H9 (cell line): ENCODE results near the gene PCDH9. TPM values are rescaled to one million over a fixed set of nuclear protein-coding genes. Genes with fewer than 3 reads are reported as not detected.

Source experiments
- DNase-seq: peaks from one replicate; pipeline ENCODE4 v3.0.0-alpha.2; 2017
- H2AFZ ChIP-seq: one replicate; pipeline ENCODE4 v1.6.1; 2013; ENCODE audit warnings: mild to moderate bottlenecking, low read length, control low read depth, moderate library complexity
- H2AK5ac ChIP-seq: 2 replicates; pipeline ENCODE4 v1.6.1; 2013; ENCODE audit warnings: low read length, control low read depth, mixed read lengths; ENCODE audit not compliant: insufficient read length
- H2BK120ac ChIP-seq: one replicate; pipeline ENCODE4 v1.6.1; 2013; ENCODE audit warnings: low read depth, mild to moderate bottlenecking, low read length, control low read depth, inconsistent platforms; ENCODE audit not compliant: poor library complexity, severe bottlenecking
- H2BK12ac ChIP-seq: 2 replicates; pipeline ENCODE4 v1.6.1; 2013; ENCODE audit warnings: low read length, control low read depth, mixed read lengths, low read depth; ENCODE audit not compliant: insufficient read length
- H2BK15ac ChIP-seq: 2 replicates; pipeline ENCODE4 v1.6.1; 2013; ENCODE audit warnings: low read depth, low read length, control low read depth
- H2BK20ac ChIP-seq: one replicate; pipeline ENCODE4 v1.6.1; 2013; ENCODE audit warnings: low read depth, mild to moderate bottlenecking, low read length, control low read depth, inconsistent platforms; ENCODE audit not compliant: poor library complexity, severe bottlenecking
- H2BK5ac ChIP-seq: 2 replicates; pipeline ENCODE4 v1.6.1; 2013; ENCODE audit warnings: low read length, control low read depth, mixed read lengths; ENCODE audit not compliant: insufficient read length
- H3K14ac ChIP-seq: 2 replicates; pipeline ENCODE4 v1.6.1; 2013; ENCODE audit warnings: low read length, control low read depth; ENCODE audit not compliant: insufficient read depth
- H3K18ac ChIP-seq: 2 replicates; pipeline ENCODE4 v1.6.1; 2013; ENCODE audit warnings: low read depth, mild to moderate bottlenecking, mixed read lengths, low read length, control low read depth; ENCODE audit not compliant: insufficient read length
- H3K23ac ChIP-seq: 2 replicates; pipeline ENCODE4 v1.6.1; 2013; ENCODE audit warnings: low read length, control low read depth, mixed read lengths, low read depth; ENCODE audit not compliant: insufficient read length
- H3K23me2 ChIP-seq: 2 replicates; pipeline ENCODE4 v1.6.1; 2013; ENCODE audit warnings: low read depth, mild to moderate bottlenecking, mixed read lengths, low read length, control low read depth; ENCODE audit not compliant: insufficient read length, poor library complexity, severe bottlenecking
- H3K27ac ChIP-seq: 2 replicates; pipeline ENCODE4 v1.5.1; 2013; ENCODE audit warnings: low read length, control low read depth, mixed read lengths, low read depth; ENCODE audit not compliant: insufficient read length
- H3K27me3 ChIP-seq: 2 replicates; pipeline ENCODE4 v1.6.1; 2013; ENCODE audit warnings: low read length, control low read depth, inconsistent platforms; ENCODE audit not compliant: insufficient read depth
- H3K4ac ChIP-seq: 2 replicates; pipeline ENCODE4 v1.6.1; 2013; ENCODE audit warnings: low read depth, mild to moderate bottlenecking, control low read depth, inconsistent platforms, low read length, moderate library complexity
- H3K4me1 ChIP-seq: 2 replicates; pipeline ENCODE4 v1.6.1; 2013; ENCODE audit warnings: low read length, control low read depth, inconsistent platforms; ENCODE audit not compliant: insufficient read depth
- H3K4me2 ChIP-seq: 2 replicates; pipeline ENCODE4 v1.6.1; 2013; ENCODE audit warnings: low read length, control low read depth, mixed read lengths; ENCODE audit not compliant: insufficient read length, insufficient read depth
- H3K56ac ChIP-seq: 2 replicates; pipeline ENCODE4 v1.6.1; 2013; ENCODE audit warnings: low read depth, mild to moderate bottlenecking, mixed read lengths, low read length, control low read depth; ENCODE audit not compliant: insufficient read length
- H3K79me1 ChIP-seq: 2 replicates; pipeline ENCODE4 v1.6.1; 2013; ENCODE audit warnings: low read depth, mild to moderate bottlenecking, moderate library complexity, low read length, control low read depth, inconsistent platforms; ENCODE audit not compliant: insufficient read depth, poor library complexity, severe bottlenecking
- H3K79me2 ChIP-seq: 2 replicates; pipeline ENCODE4 v1.6.1; 2013; ENCODE audit warnings: low read length, control low read depth, inconsistent platforms; ENCODE audit not compliant: insufficient read depth
- H3K9ac ChIP-seq: 2 replicates; pipeline ENCODE4 v1.6.1; 2013; ENCODE audit warnings: low read length, control low read depth, mixed read lengths; ENCODE audit not compliant: insufficient read length; ENCODE audit errors: extremely low read depth
- H3K9me3 ChIP-seq: one replicate; pipeline ENCODE4 v1.6.1; 2013; ENCODE audit warnings: low read depth, low read length, inconsistent platforms; ENCODE audit not compliant: control insufficient read depth
- H3T11ph ChIP-seq: one replicate; pipeline ENCODE4 v1.6.1; 2013; ENCODE audit warnings: mild to moderate bottlenecking, low read length, control low read depth, inconsistent platforms
- H4K20me1 ChIP-seq: one replicate; pipeline ENCODE4 v1.6.1; 2013; ENCODE audit not compliant: control insufficient read depth, insufficient read length, insufficient read depth
- H4K5ac ChIP-seq: 2 replicates; pipeline ENCODE4 v1.6.1; 2013; ENCODE audit warnings: low read depth, mild to moderate bottlenecking, mixed read lengths, low read length, control low read depth; ENCODE audit not compliant: insufficient read length
- H4K8ac ChIP-seq: replicated peaks from 2 replicates; pipeline ENCODE4 v1.6.1; 2013; ENCODE audit warnings: low read length, control low read depth, mixed read lengths, low read depth; ENCODE audit not compliant: insufficient read length
- H4K91ac ChIP-seq: 2 replicates; pipeline ENCODE4 v1.6.1; 2013; ENCODE audit warnings: low read depth, mild to moderate bottlenecking, moderate library complexity, mixed read lengths, low read length, control low read depth; ENCODE audit not compliant: insufficient read length
- H3K27ac Mint-ChIP-seq, 3 experiments: 2 replicates in 2 of 3; 3 replicates in 1 of 3; pipeline ENCODE4 v1.8.0; 2020 to 2021; ENCODE audit warnings: mixed read lengths in 3 of 3, mild to moderate bottlenecking in 1 of 3, moderate library complexity in 1 of 3
- H3K27me3 Mint-ChIP-seq: 2 replicates; pipeline ENCODE4 v1.8.0; 2021; ENCODE audit warnings: low read depth, mild to moderate bottlenecking, moderate library complexity, mixed read lengths
- H3K36me3 Mint-ChIP-seq, 3 experiments: 2 replicates in 2 of 3; 3 replicates in 1 of 3; pipeline ENCODE4 v1.8.0; 2020 to 2021; ENCODE audit warnings: low read depth in 3 of 3, mixed read lengths in 3 of 3; ENCODE audit not compliant: insufficient read depth in 1 of 3
- H3K4me1 Mint-ChIP-seq, 2 experiments: 2 replicates each; pipeline ENCODE4 v1.8.0; 2020; ENCODE audit warnings: mixed read lengths in 2 of 2
- H3K4me3 Mint-ChIP-seq, 2 experiments: 2 replicates in 1 of 2; 3 replicates in 1 of 2; pipeline ENCODE4 v1.8.0; 2020 to 2021; ENCODE audit warnings: mild to moderate bottlenecking in 2 of 2, mixed read lengths in 2 of 2, moderate library complexity in 1 of 2
- H3K9me3 Mint-ChIP-seq, 2 experiments: 2 replicates in 1 of 2; 3 replicates in 1 of 2; pipeline ENCODE4 v1.8.0; 2020; ENCODE audit warnings: mild to moderate bottlenecking in 2 of 2, mixed read lengths in 2 of 2, moderate library complexity in 1 of 2
- WGBS: extraction: QIAGEN DNeasy Blood & Tissue Kit; methylation state at CpG from one replicate; pipeline ENCODE4 v1.1.7; 2013; ENCODE audit warnings: missing lambda C conversion rate, low lambda C conversion rate, mixed read lengths; ENCODE audit not compliant: insufficient read length; ENCODE audit errors: extremely low coverage; 5-methylcytosine and 5-hydroxymethylcytosine counted together
- total RNA-seq: library from RNA; stranded (reverse); gene quantifications from 2 replicates; pipeline ENCODE4 v1.2.1, GENCODE V29; 2021
- TF ChIP-seq, protein P1 (sequence below): fragments of 200-600 bp; sonication (generic); conservative IDR thresholded peaks from 3 replicates; pipeline ENCODE4 v1.8.0; 2021; ENCODE audit warnings: antibody characterized with exemption, mild to moderate bottlenecking

PCDH9 gene
- total RNA-seq, 1 experiment from 2014 or later: 0.11 TPM

DNA sequence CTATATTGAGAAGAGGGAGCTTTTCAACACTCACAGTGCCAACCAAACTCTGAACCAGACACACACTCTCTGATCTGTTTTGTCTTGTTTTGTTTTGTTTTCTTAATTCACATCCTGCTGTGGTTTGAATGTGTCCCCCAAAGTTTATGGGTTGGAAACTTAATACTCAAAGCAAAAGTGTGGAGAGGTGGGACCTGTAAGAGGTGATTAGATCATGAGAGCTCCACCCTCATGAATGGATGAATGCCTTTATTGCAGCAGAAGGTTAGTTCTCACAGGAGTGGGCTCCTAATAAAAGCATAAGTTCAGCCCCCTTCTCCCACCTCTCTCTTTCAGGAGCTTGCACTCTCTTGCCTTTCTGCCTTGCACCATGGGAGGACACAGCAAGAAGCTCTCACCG, 957.1 kb downstream of the PCDH9 start:
- Histone ChIP-seq H4K91ac (no peak overlapping the region), H3K56ac (no peak overlapping the region), H2AK5ac (no peak overlapping the region), H3K4me1 (no peaks in the 10 kb centered on the region), H3K14ac (no peak overlapping the region), H4K8ac (no peak overlapping the region), H2BK20ac (no peak overlapping the region), H4K20me1 (no peaks in the 10 kb centered on the region), H3K79me2 (no peaks in the 10 kb centered on the region), H3K18ac (no peak overlapping the region), H3K4me2 (no peak overlapping the region), H3K23ac (no peak overlapping the region), H3T11ph (no peak overlapping the region), H2BK15ac (no peak overlapping the region), H2BK5ac (no peak overlapping the region), H2AFZ (no peak overlapping the region), H3K9me3 (peaks cover 9% of the 10 kb centered on the region), H3K4ac (no peak overlapping the region), H3K27ac (no peak overlapping the region), H2BK12ac (no peak overlapping the region), H3K9ac (no peak overlapping the region), H4K5ac (no peak overlapping the region), H3K27me3 (no peaks in the 10 kb centered on the region), H3K23me2 (no peaks in the 10 kb centered on the region), H2BK120ac (no peak overlapping the region), H3K79me1 (no peaks in the 10 kb centered on the region)
- no peak for DNase-seq
- no peak overlapping the region for H3K4me3 Mint-ChIP-seq
- H3K27ac Mint-ChIP-seq: no peak overlapping the region
- TF ChIP-seq, protein P1, sequence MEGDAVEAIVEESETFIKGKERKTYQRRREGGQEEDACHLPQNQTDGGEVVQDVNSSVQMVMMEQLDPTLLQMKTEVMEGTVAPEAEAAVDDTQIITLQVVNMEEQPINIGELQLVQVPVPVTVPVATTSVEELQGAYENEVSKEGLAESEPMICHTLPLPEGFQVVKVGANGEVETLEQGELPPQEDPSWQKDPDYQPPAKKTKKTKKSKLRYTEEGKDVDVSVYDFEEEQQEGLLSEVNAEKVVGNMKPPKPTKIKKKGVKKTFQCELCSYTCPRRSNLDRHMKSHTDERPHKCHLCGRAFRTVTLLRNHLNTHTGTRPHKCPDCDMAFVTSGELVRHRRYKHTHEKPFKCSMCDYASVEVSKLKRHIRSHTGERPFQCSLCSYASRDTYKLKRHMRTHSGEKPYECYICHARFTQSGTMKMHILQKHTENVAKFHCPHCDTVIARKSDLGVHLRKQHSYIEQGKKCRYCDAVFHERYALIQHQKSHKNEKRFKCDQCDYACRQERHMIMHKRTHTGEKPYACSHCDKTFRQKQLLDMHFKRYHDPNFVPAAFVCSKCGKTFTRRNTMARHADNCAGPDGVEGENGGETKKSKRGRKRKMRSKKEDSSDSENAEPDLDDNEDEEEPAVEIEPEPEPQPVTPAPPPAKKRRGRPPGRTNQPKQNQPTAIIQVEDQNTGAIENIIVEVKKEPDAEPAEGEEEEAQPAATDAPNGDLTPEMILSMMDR: no peak
- peaks cover 16 to 23% of the 10 kb centered on the region in 2 experiments for H3K9me3 Mint-ChIP-seq
- WGBS: no CpG with 5 or more reads among the region's 1 CpG
- H3K27me3 Mint-ChIP-seq: peaks cover 4% of the 10 kb centered on the region
- H3K36me3 Mint-ChIP-seq: peaks cover 4 to 19% (median 12%) of the 10 kb centered on the region in 3 experiments; a peak in 6 of 7 replicates
- no peaks in the 10 kb centered on the region for H3K4me1 Mint-ChIP-seq
